Umbilical cord (tissue), 2 donors: ENCODE data around the gene ABCA7. TPM values are rescaled to one million over a fixed set of nuclear protein-coding genes. Genes with fewer than 3 reads are reported as not detected.

ENCODE experiments used
- DNase-seq: peaks from one replicate; pipeline ENCODE4 v3.0.0-alpha.2; 2015; ENCODE audit warnings: low spot score
- total RNA-seq: library from RNA; depleted of rRNA; stranded (reverse); fragments of >200 nt; gene quantifications from one replicate; pipeline ENCODE4 v1.2.3, GENCODE V29; 2014; ENCODE audit warnings: low replicate concordance; ENCODE audit not compliant: insufficient read depth

Gene ABCA7, protein sequence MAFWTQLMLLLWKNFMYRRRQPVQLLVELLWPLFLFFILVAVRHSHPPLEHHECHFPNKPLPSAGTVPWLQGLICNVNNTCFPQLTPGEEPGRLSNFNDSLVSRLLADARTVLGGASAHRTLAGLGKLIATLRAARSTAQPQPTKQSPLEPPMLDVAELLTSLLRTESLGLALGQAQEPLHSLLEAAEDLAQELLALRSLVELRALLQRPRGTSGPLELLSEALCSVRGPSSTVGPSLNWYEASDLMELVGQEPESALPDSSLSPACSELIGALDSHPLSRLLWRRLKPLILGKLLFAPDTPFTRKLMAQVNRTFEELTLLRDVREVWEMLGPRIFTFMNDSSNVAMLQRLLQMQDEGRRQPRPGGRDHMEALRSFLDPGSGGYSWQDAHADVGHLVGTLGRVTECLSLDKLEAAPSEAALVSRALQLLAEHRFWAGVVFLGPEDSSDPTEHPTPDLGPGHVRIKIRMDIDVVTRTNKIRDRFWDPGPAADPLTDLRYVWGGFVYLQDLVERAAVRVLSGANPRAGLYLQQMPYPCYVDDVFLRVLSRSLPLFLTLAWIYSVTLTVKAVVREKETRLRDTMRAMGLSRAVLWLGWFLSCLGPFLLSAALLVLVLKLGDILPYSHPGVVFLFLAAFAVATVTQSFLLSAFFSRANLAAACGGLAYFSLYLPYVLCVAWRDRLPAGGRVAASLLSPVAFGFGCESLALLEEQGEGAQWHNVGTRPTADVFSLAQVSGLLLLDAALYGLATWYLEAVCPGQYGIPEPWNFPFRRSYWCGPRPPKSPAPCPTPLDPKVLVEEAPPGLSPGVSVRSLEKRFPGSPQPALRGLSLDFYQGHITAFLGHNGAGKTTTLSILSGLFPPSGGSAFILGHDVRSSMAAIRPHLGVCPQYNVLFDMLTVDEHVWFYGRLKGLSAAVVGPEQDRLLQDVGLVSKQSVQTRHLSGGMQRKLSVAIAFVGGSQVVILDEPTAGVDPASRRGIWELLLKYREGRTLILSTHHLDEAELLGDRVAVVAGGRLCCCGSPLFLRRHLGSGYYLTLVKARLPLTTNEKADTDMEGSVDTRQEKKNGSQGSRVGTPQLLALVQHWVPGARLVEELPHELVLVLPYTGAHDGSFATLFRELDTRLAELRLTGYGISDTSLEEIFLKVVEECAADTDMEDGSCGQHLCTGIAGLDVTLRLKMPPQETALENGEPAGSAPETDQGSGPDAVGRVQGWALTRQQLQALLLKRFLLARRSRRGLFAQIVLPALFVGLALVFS (N-terminal part only)
- total RNA-seq = 2.2 TPM

DNA sequence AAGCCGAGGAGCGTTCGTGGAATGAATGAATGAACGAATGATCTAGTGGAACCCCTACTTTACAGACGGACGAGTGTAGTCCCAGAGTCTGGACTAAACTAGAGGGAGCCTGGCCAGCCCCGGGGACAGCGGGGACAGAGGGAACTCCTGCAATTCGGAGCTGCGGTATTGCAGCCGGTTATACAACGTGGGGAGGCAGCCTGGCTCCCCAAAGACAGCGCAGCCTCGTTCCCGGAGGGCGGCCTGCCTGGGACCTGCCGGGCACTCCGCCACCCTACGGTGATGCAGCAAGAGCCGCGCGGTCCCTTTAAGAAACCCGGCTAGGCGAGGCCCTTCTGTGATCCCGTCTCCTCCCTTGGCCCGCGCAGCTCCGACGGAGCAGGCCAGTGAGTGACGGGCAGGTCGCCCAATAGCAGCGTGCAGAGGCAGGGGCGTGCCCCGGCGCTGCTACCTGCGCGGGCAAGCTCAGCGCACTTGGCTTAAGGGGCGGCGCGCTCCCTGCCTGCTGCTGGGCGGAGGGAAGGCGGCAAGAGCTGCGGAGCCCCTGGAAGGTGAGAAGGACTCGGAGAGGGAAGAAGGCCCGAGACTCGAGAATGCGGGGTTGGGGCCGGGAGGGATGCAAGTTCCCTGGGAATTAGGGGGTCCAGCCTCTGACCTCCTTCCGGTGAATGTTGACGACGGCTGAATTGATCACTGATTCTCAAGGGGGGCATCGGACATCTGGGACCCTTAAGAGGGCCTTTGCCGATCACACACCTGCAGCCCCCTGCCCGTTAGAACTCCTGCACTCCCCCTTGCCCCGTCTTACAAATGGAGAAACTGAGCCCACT is at the start of gene ABCA7:
Gene ABCA7 (plus strand): TSS at position 462 of the 830 bp plus-strand sequence. CDS start 1,255 bp downstream, outside the sequence.
- peak; percentile 98 for DNase-seq

GRCh38 chr19:990119-990571 is 49.8 kb upstream of the ABCA7 start:
- no peak for DNase-seq

- DNase-seq = no peak
These were observed 49.2 kb upstream of the ABCA7 start for GRCh38 chr19:990746-991145.

- DNase-seq = no peak
These were observed 48.6 kb upstream of the ABCA7 start for GRCh38 chr19:991174-991931.

GRCh38 chr19:991932-992669 is 47.8 kb upstream of the ABCA7 start:
- no peak for DNase-seq

GRCh38 chr19:992670-993055 is 47.2 kb upstream of the ABCA7 start:
- no peak for DNase-seq

DNA sequence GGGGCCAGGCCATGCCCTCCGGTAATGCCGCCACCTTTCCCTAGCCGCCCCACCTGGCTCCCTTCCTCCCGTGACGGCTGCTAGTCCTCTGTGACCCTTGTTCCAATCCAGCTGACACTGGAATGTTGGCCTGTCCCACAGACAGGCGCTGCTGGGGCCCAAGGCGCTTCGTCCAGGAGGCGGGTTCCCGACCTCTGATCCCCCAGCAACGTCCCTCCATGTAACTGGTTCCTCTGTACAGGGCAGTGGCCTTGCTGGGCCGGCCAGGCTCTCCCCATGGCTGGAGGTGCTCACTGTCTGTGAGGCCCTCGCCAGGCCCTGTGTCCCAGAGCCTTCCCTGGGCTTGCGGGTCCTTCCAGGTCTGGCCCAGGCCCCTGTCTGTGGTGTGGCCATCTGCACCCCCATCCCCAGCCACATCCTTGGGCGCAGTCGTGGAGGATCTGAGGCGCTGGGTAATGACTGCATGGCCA is 46.5 kb upstream of the ABCA7 start:
- DNase-seq = no peak

DNA sequence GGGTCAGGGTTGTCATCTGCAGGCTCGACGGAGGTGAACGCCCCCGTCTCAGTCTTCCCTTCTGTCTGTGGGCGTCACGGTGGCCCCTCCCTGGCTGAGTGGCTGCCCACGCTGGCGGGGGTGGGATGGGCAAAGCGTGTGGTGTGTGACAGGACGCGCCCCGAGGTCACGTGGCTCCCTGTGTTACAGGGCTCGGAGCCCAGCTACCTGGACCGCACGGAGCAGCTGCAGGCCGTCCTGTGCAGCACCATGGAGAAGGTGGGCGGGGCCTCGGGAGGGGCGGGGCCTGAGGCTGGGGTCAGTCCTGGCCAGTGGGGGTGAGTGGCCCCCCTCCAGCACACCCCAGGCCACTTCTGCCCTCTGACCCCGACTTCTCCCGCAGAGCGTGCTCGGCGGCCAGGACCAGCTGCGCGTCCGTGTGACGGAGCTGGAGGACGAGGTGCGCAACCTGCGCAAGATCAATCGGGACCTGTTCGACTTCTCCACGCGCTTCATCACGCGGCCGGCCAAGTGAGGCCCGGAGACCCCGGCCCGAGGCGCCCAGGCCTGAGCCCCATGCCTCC is 46.0 kb upstream of the ABCA7 start:
- no peak for DNase-seq

- no peak for DNase-seq
These were observed 45.4 kb upstream of the ABCA7 start for GRCh38 chr19:994516-994915.

DNA sequence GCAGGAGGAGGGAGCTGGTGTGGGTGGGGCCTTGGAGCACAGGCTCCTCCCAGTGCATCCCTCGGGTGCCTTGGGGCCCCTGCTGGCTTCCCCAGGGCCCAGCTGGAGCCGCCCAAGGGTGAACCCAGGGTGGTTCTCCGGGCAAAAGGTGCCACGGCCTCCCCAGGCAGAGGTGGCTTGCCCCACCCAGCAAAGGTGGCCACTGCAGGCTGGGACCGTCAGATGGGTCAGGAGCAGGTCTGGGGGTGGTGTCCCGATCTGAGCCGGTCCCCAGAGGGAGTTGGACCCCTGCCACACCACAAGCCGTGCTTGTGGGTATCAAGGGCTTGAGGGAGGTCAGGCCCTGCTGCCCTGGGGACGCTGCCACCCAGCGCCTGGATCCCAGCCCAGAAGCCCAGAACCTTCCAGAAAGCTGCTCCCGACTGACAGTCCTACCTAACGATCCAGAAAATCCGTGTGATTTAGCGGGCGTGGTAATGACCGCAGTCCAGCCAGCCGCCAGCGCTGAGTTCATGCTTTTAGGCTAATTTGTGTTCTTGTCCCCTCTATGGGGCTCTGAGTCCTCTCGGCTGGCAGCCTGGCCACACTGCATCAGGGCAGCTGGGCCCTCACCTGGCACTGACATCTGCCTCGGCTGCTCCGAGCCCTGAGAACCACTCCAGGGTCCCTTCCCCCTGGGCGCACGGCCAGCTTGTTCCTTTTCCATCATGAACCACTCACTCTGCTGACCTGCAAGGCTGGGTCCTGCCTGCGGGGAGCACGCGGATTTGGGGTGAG is 44.7 kb upstream of the ABCA7 start:
- no peak for DNase-seq

GRCh38 chr19:996051-996838 is 43.7 kb upstream of the ABCA7 start:
- peak; percentile 51 for DNase-seq

DNA sequence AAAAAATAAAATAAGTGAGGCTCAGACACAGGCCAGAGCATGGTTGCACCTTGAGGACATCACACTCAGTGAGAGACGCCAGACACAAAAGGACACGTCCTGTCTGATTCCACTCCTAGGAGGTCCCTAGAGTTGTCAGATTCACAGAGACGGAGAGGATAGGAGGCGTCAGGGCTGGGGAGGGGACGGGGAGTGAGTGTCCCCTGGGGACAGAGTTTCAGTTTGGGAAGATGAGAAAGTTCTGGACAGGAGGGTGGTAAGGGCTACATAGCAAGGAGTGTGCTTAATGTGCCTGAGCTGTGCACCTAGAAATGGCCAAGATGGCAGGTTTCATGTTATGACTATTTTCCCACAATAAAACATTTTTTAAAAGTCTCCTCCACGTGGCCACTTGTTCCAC is 41.8 kb upstream of the ABCA7 start:
- no peak for DNase-seq

DNA sequence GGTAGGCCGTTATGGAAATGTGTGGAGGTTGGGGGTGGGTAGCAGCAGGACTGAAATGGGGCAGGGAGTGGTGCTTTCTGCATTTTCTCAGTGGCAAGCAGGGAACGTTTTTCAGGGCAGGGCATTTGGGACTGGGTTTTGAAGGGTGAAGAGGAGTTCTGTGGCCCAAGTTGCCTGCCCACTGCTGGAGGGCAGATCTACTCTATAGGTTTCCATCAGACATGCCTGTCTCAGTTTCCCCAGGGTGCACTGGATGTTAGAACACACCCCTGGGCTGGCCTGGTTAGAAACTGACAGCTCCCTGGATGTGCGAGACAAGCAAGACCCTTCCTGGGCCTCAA is 40.6 kb upstream of the ABCA7 start:
- DNase-seq = no peak

DNA sequence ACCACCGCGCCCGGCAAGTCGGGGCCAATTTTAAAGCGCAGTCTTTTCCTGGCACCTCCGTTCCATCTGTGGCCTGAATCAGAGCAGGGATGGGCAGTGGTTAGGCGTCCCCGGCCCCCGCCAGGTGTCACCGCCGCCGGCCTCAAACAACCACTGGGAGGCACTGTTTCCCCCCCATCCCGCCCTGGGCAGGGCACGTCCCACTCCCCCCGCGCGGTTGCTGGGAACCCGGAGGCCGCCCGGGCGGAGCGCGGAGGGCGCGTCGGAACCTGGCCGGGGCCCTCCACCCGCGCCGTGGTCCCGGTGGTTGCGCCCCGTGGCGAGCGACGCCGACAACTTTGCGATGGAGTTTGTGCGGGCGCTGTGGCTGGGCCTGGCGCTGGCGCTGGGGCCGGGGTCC is 39.8 kb upstream of the ABCA7 start, which contains the start of gene GRIN3B:
Gene GRIN3B (plus strand): TSS at position 325 of the 400 bp plus-strand sequence. CDS start 19 bp downstream, at position 344.
- DNase-seq = no peak

DNA sequence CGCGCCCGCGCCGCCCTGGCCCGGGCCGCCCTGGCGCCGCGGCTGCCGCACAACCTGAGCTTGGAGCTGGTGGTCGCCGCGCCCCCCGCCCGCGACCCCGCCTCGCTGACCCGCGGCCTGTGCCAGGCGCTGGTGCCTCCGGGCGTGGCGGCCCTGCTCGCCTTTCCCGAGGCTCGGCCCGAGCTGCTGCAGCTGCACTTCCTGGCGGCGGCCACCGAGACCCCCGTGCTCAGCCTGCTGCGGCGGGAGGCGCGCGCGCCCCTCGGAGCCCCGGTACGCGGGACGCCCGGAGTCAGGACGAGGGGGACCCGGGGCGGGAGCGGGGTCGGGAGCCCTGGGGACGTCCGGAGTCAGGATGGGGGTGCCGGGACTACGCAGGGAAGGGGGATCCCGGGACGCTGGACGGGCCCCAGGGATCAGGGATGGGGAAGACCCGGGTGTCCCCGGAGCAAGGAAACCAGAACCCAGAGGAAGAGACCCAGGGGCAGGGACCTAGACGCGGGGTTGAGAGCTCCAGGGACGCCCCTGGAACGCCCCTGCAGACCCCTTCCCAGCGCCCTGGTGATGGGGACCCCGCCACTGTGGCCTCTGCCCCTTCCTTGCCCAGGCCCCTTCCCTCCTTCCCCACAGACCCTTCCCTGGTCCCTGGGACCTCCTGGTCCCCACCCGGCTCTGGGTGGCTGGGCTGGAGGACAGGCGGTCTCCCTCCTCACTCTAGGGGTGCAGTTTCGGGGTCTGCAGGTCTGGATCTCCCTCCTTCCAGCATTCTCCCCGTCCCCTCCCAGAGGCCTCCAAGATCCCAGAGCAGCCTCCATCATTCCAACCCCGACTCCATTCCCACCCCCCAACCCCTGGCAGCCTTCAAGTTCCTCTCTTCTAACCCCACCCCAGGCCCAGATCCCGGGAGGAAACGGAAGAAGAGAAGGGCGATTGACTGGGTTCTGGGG is 39.0 kb upstream of the ABCA7 start:
- DNase-seq = no peak

- no peak for DNase-seq
These were observed 38.3 kb upstream of the ABCA7 start for GRCh38 chr19:1001538-1002166.
